GM12892 (cell line): ENCODE measurements around the gene TMEM45B.
"Not testable (repeated sequence)": the region's sequence is repeated elsewhere in the genome, so short reads cannot be mapped to it uniquely, and the experiment has no call there.

Experiments
- DNase-seq: peaks from one replicate; pipeline ENCODE4 v3.0.0; 2011; ENCODE audit not compliant: insufficient read length
- FAIRE-seq: peaks from 2 replicates; lab custom pipeline; 2011; peaks lifted over from hg19 to GRCh38; lab: Jason Lieb, UNC
- POLR2A ChIP-seq: IDR thresholded peaks from 2 replicates; pipeline ENCODE4 v1.6.1; 2011; ENCODE audit warnings: low read depth, low read length, control low read depth
- POLR2AphosphoS5 ChIP-seq: IDR thresholded peaks from 2 replicates; pipeline ENCODE4 v1.6.1; 2011; ENCODE audit warnings: low read depth, low read length, control low read depth
- TAF1 ChIP-seq: IDR thresholded peaks from 2 replicates; pipeline ENCODE4 v1.6.1; 2011; ENCODE audit warnings: low read depth, mild to moderate bottlenecking, control low read depth, low read length, borderline replicate concordance

Gene TMEM45B

DNA sequence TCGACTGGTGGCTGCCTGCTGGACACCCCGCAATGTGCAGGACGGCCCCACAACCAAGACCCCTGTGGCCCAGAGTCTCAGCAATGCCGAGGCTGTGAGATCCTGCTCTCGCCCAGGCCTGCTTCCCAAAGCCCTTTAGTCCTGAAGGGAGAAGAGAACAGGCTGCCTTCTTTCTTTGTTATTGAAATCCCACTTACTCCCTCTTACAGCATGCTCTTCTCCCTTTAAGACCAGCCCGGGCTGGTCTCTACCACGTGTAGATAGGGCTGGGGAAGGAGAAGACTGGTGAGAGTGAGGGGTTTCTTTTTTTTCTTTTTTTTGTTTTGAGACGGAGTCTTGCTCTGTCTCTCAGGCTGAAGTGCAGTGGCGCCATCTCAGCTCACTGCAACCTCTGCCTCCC, 21.3 kb downstream of the TMEM45B start:
- DNase-seq (no peak), FAIRE-seq (no peak)
- no peak for TF ChIP-seq TAF1
- no peak for TF ChIP-seq POLR2A
- no peak for TF ChIP-seq POLR2AphosphoS5

DNA sequence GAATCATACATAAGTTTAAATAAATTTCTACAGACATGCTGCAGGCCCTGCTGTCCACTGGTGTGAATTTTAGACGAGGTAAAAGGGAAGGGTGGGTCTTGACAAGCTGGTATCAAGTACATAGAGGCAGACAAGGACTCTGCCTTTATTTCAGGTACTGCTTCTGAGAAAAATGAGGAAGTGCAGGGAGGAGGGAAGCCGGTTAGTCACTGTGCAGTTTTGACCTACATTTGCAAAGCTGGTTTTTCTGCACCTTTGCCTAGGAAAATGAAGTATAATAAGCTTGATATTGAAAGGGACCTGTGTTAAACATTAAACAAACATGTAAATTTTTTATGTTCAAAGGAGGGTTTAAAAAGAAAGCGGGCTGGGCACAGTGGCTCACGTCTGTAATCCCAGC, 24.6 kb downstream of the TMEM45B start:
- FAIRE-seq, result no peak
- DNase-seq, result no peak
- no peak for TF ChIP-seq TAF1
- no peak for TF ChIP-seq POLR2AphosphoS5
- no peak for TF ChIP-seq POLR2A

DNA sequence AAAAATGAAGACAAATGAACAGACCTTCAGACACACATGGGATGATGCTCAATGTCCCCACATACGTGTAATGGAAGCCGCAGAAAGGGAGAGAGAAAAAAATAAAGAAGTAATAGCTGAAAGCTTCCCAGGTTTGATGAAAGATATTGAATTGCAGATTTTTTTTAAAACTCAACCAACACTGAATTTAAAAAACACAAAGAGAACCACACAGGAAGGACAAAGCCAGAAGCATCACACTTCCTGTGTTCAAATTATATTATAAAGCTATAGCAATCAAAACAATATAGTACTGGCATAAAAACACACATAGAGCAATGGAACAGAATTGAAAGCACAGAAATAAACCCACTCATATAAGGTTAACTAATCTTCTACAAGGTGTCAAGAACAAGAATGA, 26.5 kb downstream of the TMEM45B start:
- no peak for TF ChIP-seq TAF1
- TF ChIP-seq POLR2AphosphoS5, result no peak
- TF ChIP-seq POLR2A, result no peak
- DNase-seq, result no peak
- no peak for FAIRE-seq

DNA sequence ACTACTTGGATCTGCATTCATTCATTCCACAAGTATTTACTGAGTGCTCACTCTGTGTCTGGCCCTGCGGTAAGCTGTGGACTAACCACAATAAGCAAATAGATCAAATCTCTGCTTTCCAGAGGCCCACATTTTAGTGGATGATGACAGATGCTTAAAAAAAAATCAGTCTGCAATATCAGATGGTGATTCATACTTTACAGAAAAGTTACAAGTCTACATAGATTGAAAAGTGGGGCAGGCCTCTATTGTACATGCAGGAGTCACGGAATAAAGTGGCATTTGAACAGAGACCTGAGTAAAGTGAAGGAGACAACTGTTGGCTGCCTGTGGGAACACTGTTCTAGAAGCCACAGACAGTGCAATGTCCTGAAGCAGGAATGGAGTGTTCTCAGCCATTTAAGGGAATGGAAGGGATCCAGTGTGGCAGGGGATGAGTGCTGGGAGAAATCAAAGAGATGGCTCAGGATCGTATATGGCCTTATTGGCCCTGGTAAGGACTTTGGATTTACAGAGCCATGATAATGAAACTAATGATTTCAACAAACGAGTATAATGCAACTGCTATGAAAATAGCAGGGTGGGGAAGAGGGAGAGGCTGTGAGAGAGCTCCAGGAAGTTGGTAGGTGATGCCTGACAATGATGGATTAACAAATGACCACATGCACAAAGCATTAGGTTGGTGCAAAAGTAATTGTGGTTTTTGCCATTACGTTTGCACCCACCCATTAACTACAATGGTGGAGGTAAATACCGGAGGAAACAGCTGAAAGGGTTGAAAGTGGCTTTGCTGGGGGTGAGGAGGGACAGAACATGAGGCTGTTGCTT, 31.1 kb downstream of the TMEM45B start:
- FAIRE-seq (peak; percentile 21), DNase-seq (no peak)
- TF ChIP-seq POLR2A (no peak), POLR2AphosphoS5 (no peak), TAF1 (no peak)

DNA sequence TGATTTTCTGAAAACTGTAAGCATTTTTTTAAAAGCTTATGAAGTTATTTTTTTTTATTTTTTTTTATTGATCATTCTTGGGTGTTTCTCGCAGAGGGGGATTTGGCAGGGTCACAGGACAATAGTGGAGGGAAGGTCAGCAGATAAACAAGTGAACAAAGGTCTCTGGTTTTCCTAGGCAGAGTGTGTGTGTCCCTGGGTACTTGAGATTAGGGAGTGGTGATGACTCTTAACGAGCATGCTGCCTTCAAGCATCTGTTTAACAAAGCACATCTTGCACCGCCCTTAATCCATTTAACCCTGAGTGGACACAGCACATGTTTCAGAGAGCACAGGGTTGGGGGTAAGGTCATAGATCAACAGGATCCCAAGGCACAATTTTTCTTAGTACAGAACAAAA, 31.7 kb downstream of the TMEM45B start:
- FAIRE-seq, DNase-seq: not testable (repeated sequence)

DNA sequence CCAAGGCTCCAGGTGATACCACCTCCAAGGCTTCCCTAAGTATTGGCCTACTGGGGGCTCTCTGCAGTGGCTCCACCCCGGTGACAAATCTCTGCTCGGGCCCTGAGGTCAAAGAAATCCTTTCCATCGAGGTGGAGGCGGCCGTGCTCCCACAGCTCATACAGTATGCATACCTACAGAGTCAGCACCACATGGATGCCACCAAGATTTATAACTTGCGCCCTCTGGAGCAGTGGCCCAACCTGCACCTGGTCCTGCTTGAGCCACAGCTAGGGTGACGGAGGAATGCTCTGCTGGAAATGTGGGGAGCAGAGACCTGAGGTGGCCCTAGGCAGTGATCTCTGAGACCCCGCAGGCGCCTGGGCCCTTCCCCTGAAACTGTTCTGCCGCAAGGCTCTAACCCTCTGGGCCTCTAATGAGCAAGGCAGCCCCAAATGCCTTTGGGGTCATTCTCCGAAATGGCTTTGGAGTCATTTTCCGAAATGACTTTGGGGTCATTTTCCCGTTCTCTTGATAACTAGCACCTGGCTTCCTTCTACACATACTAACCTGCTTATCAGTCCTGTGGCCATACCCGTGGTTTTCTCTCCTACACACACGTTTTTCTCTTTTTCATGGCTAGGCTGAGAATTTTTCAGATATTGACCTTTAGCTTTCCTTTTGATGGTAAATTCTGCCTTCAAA, 33.9 kb downstream of the TMEM45B start:
- no peak for TF ChIP-seq POLR2A
- TF ChIP-seq POLR2AphosphoS5, result no peak
- FAIRE-seq (no peak), DNase-seq (no peak)

DNA sequence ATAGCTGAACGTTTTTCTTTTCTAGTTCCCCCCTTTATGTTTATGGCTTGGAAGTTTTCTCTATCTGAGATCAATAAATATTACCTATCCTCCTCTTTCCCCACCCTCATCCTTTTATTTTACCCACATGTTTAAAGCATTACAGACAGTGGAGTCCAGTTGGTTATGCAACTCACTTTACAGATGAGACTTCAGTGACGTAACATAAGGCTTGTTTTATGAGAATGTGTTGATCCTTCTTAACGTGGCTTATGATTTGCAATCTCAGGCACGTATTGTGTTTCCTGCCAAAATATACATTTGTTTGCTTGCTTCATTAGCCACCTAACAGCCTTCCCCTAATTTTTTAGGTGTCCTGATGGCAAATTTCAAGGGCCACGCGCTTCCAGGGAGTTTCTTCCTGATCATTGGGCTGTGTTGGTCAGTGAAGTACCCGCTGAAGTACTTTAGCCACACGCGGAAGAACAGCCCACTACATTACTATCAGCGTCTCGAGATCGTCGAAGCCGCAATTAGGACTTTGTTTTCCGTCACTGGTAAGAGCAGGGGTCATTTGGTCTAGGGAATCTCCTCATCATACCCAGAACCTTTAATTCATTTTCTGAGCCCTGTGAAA, 36.6 kb downstream of the TMEM45B start:
- DNase-seq (no peak), FAIRE-seq (no peak)
- TF ChIP-seq TAF1, result no peak
- no peak for TF ChIP-seq POLR2AphosphoS5
- no peak for TF ChIP-seq POLR2A

DNA sequence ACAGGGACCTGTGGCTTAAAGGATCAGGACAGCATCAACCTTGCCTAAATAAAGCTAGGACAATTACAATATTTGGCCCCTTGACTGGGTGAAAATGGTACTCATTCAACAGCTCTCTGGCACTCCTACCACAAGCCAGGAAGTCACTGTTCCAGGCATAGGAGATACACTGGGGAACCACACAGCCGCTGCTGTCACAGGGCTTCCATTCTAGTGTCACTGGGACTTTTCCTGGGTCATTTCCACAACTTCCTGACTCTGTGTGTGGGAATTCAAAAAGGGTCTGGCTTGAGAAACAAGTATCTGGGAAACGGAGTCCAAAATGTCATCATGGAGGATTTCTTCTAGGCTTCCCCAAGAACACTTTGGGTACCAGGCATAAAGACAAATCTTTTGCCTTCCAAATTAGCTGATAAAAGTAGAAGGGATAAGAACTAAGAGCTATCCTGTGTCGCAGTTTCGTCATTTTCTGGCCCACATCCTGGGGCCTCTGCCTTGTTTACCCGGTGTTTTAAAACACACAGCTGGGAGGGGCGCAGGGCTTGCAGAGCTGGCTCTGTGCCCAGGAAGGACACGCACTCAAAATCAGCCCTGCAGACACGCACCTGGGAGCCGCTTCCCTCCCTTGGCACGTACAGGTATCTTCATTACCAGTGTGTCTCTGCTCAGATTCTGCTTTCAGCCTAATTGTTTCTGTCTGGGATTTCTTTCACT, 38.0 kb downstream of the TMEM45B start:
- DNase-seq (no peak), FAIRE-seq (no peak)
- TF ChIP-seq TAF1, result no peak
- no peak for TF ChIP-seq POLR2AphosphoS5
- no peak for TF ChIP-seq POLR2A

DNA sequence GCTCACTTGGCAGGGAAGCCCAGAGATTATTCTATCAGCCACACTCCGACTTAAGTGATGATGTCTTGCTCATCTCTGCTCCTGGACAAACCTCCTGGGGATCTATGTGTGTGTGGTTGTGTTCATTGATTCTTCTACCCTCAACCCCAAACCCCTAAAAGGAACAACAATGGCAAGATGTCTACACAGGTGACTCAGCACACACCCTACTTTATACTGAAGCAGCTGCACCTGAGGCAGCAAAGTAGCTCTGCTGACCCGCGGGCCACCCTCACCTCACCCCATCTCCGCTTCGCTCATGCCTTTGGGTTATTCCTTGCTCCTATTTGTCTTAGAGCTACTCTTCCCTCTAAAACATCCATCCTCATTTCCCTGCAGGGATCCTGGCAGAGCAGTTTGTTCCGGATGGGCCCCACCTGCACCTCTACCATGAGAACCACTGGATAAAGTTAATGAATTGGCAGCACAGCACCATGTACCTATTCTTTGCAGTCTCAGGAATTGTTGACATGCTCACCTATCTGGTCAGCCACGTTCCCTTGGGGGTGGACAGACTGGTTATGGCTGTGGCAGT, 38.7 kb downstream of the TMEM45B start:
- TF ChIP-seq POLR2AphosphoS5 (no peak), POLR2A (no peak), TAF1 (no peak)
- FAIRE-seq, result no peak
- no peak for DNase-seq

DNA sequence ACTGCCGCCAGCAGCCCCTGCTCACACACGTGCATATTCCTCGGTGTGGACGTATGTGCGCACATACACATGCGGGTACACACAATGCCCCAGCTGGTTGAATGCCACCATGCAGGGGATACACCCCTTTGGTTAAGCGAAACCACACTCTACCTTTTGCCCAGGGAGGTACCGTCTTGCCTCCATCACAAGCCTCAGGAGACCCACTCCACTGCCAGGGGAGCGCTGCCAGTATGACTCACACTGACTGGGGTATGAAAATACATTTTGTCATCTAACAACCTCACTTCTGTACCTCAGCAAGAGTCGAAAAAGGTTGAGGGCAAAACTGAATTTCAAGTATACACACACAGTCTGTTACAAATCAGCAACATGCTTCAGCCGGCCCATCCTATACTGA, 39.4 kb downstream of the TMEM45B start:
- no peak for DNase-seq
- no peak for TF ChIP-seq POLR2A
- TF ChIP-seq TAF1, result no peak
- TF ChIP-seq POLR2AphosphoS5, result no peak
- no peak for FAIRE-seq

DNA sequence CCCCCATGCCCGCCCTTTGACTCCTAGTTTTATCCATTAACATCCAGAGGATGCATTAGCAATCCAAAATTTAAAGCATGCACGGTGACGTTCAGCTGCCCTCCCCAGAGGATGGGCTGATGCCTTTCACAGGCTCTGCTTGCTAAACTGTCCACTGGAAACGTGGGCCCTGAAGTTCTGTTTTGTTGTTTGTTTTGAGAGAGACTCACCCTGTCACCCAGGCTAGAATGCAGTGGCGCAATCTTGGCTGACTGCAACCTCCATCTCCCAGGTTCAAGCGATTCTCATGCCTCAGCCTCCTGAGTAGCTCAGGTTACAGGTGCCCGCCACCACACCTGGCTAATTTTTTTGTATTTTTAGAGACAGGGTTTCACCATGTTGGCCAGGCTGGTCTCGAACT, 40.4 kb downstream of the TMEM45B start:
- DNase-seq (no peak), FAIRE-seq (no peak)
- no peak for TF ChIP-seq POLR2AphosphoS5
- TF ChIP-seq POLR2A, result no peak
- no peak for TF ChIP-seq TAF1
